SJCRH30 (cell line): ENCODE data around the gene PID1. TPM values are rescaled to one million over a fixed set of nuclear protein-coding genes. Genes with fewer than 3 reads are reported as not detected.

Experiments used
- DNase-seq, 2 experiments: peaks; one replicate each; pipeline ENCODE4 v3.0.0-alpha.2; 2015 to 2020
- H3K27ac ChIP-seq: fragments of 250-450 bp; sonication (Bioruptor Pico); 2 replicates; pipeline ENCODE4 v1.5.1; 2020; ENCODE audit warnings: mild to moderate bottlenecking, moderate library complexity
- H3K27me3 ChIP-seq: fragments of 250-450 bp; sonication (Bioruptor Pico); 2 replicates; pipeline ENCODE4 v1.5.1; 2020; ENCODE audit warnings: mild to moderate bottlenecking, moderate library complexity
- H3K36me3 ChIP-seq: fragments of 250-450 bp; sonication (Bioruptor Pico); 2 replicates; pipeline ENCODE4 v1.5.1; 2020; ENCODE audit warnings: mild to moderate bottlenecking, moderate library complexity
- H3K4me1 ChIP-seq: fragments of 250-450 bp; sonication (Bioruptor Pico); 2 replicates; pipeline ENCODE4 v1.5.1; 2020; ENCODE audit warnings: mild to moderate bottlenecking, moderate library complexity
- H3K4me3 ChIP-seq: fragments of 250-450 bp; sonication (Bioruptor Pico); 2 replicates; pipeline ENCODE4 v1.5.1; 2020; ENCODE audit warnings: mild to moderate bottlenecking, moderate library complexity
- H3K9me3 ChIP-seq: fragments of 250-450 bp; sonication (Bioruptor Pico); replicated peaks from 2 replicates; pipeline ENCODE4 v1.5.1; 2020; ENCODE audit warnings: mild to moderate bottlenecking, moderate library complexity
- total RNA-seq: library from RNA; depleted of rRNA; stranded (reverse); fragments of >200 nt; shearing (Covaris generic); gene quantifications from 2 replicates; pipeline ENCODE4 v1.2.3, GENCODE V29; 2014

PID1 gene
- total RNA-seq, 1 experiment from 2014 or later, result 6.6 TPM

DNA sequence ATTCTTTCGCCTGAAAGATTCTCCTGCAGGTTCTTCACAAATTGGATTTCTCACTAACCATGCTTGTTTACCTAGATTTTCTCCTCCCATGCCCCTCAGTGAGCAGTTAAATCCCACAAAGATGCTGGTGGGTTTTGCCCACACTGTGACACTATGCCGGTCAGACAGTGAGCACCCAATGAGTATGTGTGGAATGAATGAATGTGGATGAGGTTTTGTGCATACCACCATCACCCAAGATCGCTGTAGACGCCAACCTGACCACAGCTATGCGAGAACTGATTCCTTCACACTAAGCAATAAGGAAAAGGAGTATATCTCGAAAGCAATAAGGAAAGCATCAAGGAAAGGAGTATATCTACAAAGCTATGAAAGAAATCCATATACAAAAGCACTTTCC, 116.7 kb downstream of the PID1 start:
- peak; percentile 50 to 54 for DNase-seq
- Histone ChIP-seq H3K36me3 (no peaks in the 10 kb centered on the region), H3K27ac (peak overlapping the region; percentile 42)

DNA sequence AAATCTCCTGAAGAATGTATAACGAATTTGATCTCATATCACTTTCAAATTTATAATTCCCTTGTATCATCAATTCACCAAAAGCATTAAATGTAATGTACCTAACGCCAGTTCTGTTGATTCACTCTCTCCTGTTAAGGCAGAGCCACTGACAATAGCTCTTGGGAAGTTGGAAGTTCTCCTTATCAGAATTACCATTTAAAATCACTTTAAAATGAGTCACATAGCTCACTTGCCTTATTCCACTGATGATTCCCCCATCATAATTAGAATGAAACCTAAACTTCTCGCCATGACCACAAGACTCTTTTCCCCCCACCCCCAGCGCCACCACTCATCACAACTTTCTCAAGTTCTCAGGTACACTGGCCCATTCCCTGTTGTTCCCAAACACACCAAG, 117.1 kb downstream of the PID1 start:
- H3K9me3 ChIP-seq, result no peaks in the 10 kb centered on the region
- peak overlapping the region; percentile 42 for H3K27ac ChIP-seq
- no peak for DNase-seq
- H3K4me1 ChIP-seq, result peaks cover 14% of the 10 kb centered on the region
- no peaks in the 10 kb centered on the region for H3K36me3 ChIP-seq
- no peak overlapping the region for H3K4me3 ChIP-seq
- H3K27me3 ChIP-seq, result no peaks in the 10 kb centered on the region

More for the DNA sequence above, 116.7 kb downstream of the PID1 start:
- Histone ChIP-seq H3K4me3 (no peak overlapping the region), H3K4me1 (peaks cover 14% of the 10 kb centered on the region), H3K9me3 (no peaks in the 10 kb centered on the region; the same call in 1 of the 2 replicates), H3K27me3 (no peaks in the 10 kb centered on the region)

DNA sequence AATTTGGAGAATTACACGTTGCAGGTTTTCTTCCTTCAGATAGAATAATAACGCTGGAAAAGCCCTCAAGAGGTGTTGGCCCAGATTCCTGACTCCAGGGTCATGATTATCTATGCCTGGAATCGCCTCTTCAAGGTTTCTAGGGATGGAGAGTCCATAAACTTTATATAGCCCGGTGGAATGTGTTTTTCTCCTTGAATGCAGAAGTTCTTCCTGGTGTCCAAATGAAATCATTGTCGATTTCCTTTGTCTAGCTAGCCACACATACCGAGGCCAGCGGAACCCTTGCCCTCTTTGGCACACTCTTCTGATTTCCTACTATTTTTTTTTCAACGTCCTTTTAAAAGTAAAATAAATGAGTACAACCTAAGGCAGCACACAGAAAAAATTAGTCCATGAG, 117.8 kb downstream of the PID1 start:
- Histone ChIP-seq H3K4me3 (no peak overlapping the region), H3K9me3 (no peaks in the 10 kb centered on the region), H3K27me3 (no peaks in the 10 kb centered on the region), H3K27ac (peak overlapping the region; percentile 42), H3K4me1 (peaks cover 14% of the 10 kb centered on the region), H3K36me3 (no peaks in the 10 kb centered on the region)
- DNase-seq, result no peak

DNA sequence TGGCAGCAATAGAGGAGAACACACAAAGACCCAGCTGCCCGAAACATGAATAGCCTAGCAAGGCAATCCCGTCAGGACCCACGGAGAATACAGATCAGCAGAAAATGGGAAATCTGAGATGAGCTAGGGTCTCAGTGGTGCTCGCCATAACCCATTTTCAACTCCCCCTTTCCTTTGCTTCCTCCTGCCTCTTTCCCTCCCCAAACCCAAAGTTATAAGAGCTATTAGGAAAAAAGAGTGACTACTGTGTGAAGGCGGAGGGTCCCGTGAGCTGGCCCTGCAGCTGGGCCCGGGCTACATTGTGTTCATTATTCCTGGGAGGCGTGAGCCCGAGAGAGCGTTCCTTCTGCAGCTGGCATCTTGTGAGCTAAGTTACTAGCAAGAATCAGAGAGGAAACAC, 118.4 kb downstream of the PID1 start:
- Histone ChIP-seq H3K36me3 (no peaks in the 10 kb centered on the region), H3K9me3 (no peaks in the 10 kb centered on the region), H3K27ac (no peak overlapping the region), H3K27me3 (no peaks in the 10 kb centered on the region), H3K4me3 (no peak overlapping the region), H3K4me1 (peaks cover 14% of the 10 kb centered on the region)
- no peak for DNase-seq

DNA sequence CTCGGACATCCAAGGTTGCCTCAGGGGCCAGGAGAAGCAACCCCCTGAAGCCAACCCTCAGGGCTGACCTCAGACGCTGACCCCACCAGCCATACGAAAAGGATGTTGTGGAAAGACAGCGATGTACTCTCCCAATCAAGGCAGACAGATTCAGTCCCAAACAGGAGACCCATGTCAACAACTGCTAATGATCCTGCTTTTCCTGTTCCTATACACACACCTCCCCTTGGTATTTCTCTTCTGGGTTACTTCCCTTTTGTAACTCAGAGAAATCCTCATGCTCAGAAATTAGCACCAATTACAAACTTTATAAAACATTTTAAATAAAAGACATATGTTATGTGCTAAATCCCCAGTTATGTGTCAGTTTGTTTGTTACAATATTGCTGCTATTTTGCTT, 120.8 kb downstream of the PID1 start:
- no peak overlapping the region for H3K27ac ChIP-seq
- peaks cover 14% of the 10 kb centered on the region for H3K4me1 ChIP-seq
- H3K27me3 ChIP-seq, result no peaks in the 10 kb centered on the region
- H3K9me3 ChIP-seq, result no peaks in the 10 kb centered on the region
- H3K36me3 ChIP-seq, result no peaks in the 10 kb centered on the region
- no peak overlapping the region for H3K4me3 ChIP-seq
- no peak for DNase-seq

DNA sequence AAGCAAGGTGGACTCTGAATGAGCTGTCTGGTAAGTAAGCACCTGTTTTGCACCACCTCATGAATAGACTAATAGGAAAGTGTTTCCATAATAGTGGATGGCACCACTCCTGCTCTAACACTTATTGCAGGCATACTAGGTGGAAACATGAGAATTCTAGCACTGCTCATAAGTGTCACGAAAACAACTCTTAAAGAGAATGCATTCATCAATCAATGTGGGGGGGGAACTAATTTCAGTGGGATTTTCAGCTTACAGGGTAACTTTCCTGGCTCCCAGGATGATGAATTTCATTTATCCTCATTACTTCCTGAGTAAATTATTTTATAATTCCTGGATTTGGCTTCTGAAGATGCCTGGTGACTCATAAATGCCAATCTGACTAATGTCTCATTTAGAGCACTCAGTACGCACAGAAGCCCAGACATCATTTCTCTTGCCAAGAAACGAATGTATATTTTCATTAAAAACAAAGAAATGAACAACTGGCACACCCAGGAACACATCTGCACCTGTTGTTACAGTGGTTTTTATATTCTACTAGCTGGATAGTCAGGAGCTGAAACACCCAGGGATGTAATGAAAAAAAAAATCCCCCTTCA, 129.6 kb downstream of the PID1 start:
- Histone ChIP-seq H3K4me1 (peaks cover 17% of the 10 kb centered on the region), H3K4me3 (no peak overlapping the region), H3K27me3 (no peaks in the 10 kb centered on the region), H3K27ac (peak overlapping the region; percentile 87), H3K36me3 (no peaks in the 10 kb centered on the region), H3K9me3 (no peaks in the 10 kb centered on the region; the same call in 1 of the 2 replicates)
- DNase-seq, result peak; percentile 57 to 84

DNA sequence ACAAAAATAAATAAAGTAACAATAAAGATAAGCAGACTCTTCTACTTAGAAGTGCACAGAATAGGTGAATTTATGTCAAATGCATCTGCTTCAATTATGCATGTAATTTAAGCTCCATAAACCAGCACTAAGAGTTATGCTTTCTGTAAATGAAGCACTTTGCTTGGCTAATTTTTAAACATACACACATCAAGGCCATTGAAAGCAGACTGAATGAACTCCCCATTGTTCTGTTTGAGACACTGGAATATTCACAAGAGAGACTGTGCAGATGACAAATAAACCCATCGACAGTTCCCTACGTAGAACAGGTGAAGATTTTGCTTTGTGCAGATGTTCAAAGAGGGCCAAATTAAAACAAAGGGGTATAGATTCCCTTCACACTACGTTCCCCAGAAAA, 133.4 kb downstream of the PID1 start:
- DNase-seq, result no peak
- no peak overlapping the region for H3K4me3 ChIP-seq
- no peaks in the 10 kb centered on the region for H3K9me3 ChIP-seq
- H3K36me3 ChIP-seq, result no peaks in the 10 kb centered on the region
- no peak overlapping the region for H3K27ac ChIP-seq
- no peaks in the 10 kb centered on the region for H3K27me3 ChIP-seq
- peaks cover 17% of the 10 kb centered on the region for H3K4me1 ChIP-seq

DNA sequence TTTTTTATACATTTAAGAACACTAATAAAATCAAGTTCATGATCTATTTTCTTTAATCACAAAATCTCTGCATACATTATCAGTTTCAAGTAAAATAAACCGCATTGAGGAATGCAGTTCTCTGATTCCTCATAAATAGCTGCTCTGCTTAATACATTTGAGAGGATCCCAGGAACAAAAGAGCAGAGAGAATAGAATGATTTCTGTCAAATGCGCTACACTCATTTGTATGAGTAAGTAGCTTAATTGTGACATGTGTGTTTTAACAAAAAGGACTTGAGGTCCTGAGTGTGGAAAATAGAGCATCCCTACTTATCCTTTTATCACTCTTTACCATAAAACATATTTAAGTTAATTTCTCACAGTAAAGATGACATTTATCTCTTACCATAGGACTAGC, 134.0 kb downstream of the PID1 start:
- H3K9me3 ChIP-seq, result no peaks in the 10 kb centered on the region
- H3K36me3 ChIP-seq, result no peaks in the 10 kb centered on the region
- peaks cover 13% of the 10 kb centered on the region for H3K4me1 ChIP-seq
- no peaks in the 10 kb centered on the region for H3K27me3 ChIP-seq
- H3K27ac ChIP-seq, result no peak overlapping the region
- no peak for DNase-seq
- H3K4me3 ChIP-seq, result no peak overlapping the region

DNA sequence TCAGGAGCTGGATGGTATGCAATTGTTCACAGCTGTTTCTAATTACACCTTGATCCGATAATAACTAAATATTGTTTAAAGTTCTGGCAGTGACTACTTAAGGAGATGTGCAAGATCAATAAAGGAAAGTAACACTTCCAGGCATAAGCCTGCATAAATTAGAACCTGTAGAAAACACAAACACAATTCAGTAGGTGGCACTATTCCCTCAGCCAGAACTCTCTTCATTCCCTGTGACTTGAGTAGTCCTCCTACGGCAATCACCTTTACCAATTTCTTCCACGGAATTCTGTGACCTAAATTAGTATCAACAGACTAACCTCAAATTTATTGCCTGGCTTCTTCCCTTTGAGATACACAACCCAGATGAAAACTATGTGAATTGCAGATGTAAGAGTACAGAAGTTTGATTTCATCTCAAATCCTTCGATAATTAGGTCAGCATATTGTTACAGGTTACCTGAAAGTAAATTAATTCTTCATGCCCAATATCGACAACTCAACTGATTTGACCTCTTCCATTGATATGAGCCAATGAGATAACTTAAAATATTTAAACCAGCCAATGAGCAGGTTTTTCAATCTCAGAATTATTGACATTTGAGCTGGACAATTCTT, 137.8 kb downstream of the PID1 start:
- no peaks in the 10 kb centered on the region for H3K9me3 ChIP-seq
- H3K27me3 ChIP-seq, result no peaks in the 10 kb centered on the region
- H3K36me3 ChIP-seq, result no peaks in the 10 kb centered on the region
- H3K27ac ChIP-seq, result no peak overlapping the region
- no peak overlapping the region for H3K4me3 ChIP-seq
- DNase-seq, result peak in 1 of 2 experiments; percentile 66
- H3K4me1 ChIP-seq, result no peaks in the 10 kb centered on the region

DNA sequence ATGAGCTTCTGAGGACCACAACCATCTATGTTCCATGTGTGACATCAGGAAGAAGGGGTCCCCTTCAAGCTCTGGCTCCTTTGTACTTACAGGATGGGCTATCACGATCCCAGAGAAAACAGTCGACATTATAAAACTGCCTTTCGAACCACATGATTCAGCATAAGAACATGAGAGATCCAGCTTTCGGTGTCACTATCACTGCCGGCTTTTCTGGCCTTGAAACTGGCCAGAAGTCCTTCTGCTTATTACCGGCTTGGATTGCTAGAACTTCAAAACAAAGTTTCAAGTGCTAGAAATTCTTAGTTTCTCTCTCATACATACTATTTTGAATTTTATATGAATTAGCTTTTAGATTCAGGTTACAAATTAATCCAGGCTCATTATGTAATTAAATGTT, 138.9 kb downstream of the PID1 start:
- Histone ChIP-seq H3K27ac (no peak overlapping the region), H3K4me3 (no peak overlapping the region)

DNA sequence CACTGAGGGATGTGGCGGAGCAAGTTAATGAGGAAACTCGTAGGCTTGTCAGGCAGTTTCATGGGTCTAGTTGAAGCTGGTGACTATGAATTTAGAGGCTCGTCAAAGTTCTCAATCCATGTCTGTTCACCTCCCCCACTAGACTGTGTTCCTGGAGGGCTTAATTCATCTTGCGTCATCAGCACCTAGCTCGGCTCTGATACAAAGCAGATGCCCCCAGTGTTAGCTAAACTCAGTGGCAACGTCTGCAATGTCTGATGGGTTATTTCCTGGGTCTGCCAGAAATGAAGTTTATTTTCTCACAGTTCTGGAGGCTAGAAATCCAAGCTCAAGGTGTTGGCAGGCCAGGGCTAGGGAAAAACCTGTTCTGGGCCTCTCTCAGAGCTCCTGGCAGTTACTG, 140.6 kb downstream of the PID1 start:
- H3K27ac ChIP-seq, result no peak overlapping the region
- H3K9me3 ChIP-seq, result no peaks in the 10 kb centered on the region
- no peak for DNase-seq
- no peaks in the 10 kb centered on the region for H3K27me3 ChIP-seq
- H3K4me3 ChIP-seq, result no peak overlapping the region
- H3K36me3 ChIP-seq, result no peaks in the 10 kb centered on the region
- no peaks in the 10 kb centered on the region for H3K4me1 ChIP-seq

More for the DNA sequence above, 138.9 kb downstream of the PID1 start:
- H3K4me1 ChIP-seq, result no peaks in the 10 kb centered on the region
- no peak for DNase-seq
- H3K9me3 ChIP-seq, result no peaks in the 10 kb centered on the region
- no peaks in the 10 kb centered on the region for H3K36me3 ChIP-seq
- H3K27me3 ChIP-seq, result no peaks in the 10 kb centered on the region

DNA sequence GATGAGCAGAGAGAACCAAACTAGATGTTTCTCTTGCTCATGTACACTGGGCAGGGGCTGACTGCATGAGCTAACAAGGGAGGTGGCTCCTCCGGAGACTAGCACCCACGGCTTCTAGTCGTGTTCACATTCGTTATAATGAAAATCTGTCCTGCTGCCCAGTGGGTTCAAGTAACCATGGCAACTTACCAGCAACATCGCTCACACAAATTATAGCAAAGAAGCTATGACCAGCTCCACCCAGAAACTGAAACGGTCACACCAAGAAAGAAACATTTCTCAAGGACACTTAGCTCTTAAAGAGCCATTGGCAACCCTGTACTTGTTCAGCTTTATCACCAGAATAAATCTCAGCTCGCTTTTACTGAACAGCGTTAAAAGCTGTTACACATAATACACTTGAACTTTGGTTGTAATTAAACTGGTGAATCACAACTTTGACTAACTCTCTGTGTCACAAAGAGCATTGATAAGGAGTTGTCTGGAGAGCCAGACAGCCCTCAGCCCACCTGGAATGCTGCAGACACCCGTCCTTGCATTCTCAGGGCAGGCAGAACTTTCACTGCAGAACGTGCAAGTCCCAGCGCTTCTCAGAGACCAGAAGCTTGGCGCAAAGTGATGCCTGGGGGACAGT, 141.2 kb downstream of the PID1 start:
- H3K27ac ChIP-seq, result no peak overlapping the region
- no peaks in the 10 kb centered on the region for H3K4me1 ChIP-seq
- H3K9me3 ChIP-seq, result no peaks in the 10 kb centered on the region
- no peaks in the 10 kb centered on the region for H3K36me3 ChIP-seq
- H3K27me3 ChIP-seq, result no peaks in the 10 kb centered on the region
- no peak overlapping the region for H3K4me3 ChIP-seq
- DNase-seq, result no peak

DNA sequence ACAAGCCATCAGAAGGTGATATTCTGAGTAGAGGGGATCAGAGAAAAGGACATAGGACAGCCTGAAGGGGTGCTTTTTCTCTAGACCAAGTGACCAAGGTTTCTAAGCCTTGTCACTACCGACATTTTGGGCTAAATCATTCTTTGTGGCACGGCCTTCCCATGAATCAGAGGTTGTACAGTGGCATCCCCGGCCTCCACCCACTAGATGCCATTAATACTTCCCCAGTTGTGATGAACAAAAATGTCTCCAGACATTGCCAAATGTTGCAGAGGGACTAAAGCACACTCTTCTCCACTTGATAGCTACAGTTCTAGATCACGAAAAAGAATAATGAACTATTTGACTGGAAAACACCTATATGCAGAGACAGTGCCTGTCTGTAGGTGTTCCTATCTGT, 143.6 kb downstream of the PID1 start:
- Histone ChIP-seq H3K27me3 (no peaks in the 10 kb centered on the region), H3K27ac (no peak overlapping the region), H3K9me3 (no peaks in the 10 kb centered on the region), H3K4me1 (no peaks in the 10 kb centered on the region), H3K36me3 (no peaks in the 10 kb centered on the region), H3K4me3 (no peak overlapping the region)
- no peak for DNase-seq

DNA sequence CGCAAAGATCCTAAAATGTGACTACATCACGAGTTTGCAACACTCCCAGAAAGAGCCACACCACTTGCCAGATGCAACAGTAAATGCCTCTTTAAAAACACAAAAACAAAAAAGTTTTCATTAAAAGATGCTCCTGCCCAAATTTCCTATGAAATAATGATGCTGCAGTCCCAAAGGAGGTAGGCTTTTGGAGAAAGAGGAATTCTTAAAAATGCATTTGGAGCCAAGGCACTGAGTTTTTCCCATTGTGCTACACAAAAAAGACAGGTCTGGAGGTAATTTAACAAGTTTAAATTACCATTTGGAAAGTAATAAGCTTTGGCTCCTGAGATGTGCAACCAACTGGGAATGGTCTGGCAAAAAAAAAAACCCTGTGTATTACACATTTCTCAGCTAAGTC, 145.0 kb downstream of the PID1 start:
- Histone ChIP-seq H3K36me3 (no peaks in the 10 kb centered on the region), H3K4me1 (no peaks in the 10 kb centered on the region), H3K9me3 (no peaks in the 10 kb centered on the region), H3K27me3 (no peaks in the 10 kb centered on the region), H3K27ac (no peak overlapping the region), H3K4me3 (no peak overlapping the region)
- no peak for DNase-seq

DNA sequence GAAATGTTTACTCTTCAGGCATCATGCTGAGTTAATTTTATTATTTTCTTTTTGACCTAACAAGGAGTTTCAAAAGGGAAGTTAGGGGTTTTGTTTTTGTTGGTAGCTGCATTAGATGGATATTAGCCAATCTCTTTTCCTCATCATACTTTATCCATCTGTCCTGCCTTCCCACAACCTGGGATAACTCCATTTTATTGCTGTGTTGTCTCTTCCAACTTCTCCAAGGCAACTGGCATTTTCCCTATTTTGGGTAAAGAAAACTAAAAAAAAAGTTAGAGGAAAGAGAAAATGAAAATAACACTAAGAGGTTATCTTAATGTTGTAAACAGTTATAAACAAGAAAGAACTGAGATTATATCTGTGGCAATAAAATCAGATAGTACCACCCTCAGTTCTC, 147.0 kb downstream of the PID1 start:
- no peak for DNase-seq
- no peak overlapping the region for H3K27ac ChIP-seq
- H3K4me1 ChIP-seq, result no peaks in the 10 kb centered on the region
- no peaks in the 10 kb centered on the region for H3K36me3 ChIP-seq
- no peaks in the 10 kb centered on the region for H3K9me3 ChIP-seq
- no peaks in the 10 kb centered on the region for H3K27me3 ChIP-seq
- no peak overlapping the region for H3K4me3 ChIP-seq

DNA sequence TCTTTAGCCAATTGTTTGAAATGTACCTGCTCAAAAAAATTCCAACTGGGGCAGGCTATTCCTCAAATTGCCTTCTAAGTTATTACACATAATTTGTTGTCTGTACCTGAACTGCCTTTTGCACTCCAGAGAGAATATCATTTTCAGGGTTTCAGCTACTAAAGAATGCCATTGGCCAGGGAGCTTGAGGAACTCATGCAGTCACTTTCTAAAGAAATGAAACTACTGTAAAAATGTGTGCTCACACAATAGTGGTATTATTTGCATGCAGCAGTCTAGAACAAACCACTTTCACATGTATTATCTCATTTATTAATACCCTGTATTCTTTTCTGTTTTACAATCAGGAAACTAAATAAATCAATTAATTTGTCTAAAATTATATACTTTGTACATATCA, 152.2 kb downstream of the PID1 start:
- Histone ChIP-seq H3K36me3 (no peaks in the 10 kb centered on the region), H3K27me3 (no peaks in the 10 kb centered on the region), H3K27ac (no peak overlapping the region), H3K9me3 (no peaks in the 10 kb centered on the region), H3K4me1 (no peaks in the 10 kb centered on the region), H3K4me3 (no peak overlapping the region)
- no peak for DNase-seq
